ENCODE data around the gene CALCB. TPM values are rescaled to one million over a fixed set of nuclear protein-coding genes. Genes with fewer than 3 reads are reported as not detected.
"Not testable (repeated sequence)": the region's sequence is repeated elsewhere in the genome, so short reads cannot be mapped to it uniquely, and the experiment has no call there.

Gene CALCB, protein sequence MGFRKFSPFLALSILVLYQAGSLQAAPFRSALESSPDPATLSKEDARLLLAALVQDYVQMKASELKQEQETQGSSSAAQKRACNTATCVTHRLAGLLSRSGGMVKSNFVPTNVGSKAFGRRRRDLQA
- polyA plus RNA-seq (ENCODE audit: insufficient read length in 3 of 3) = 1 to 10 TPM; 3.4 to 5.5 (median 5.0) TPM
- long read RNA-seq, donor 1, partial matches to known transcripts = 8 of 18 reads
- long read RNA-seq, donor 1, other reads (novel, unspliced or antisense) = 6 of 18 reads
- long read RNA-seq, donor 2, partial matches to known transcripts = 0 of 1 reads
- long read RNA-seq, donor 2, other reads (novel, unspliced or antisense) = 0 of 1 reads
- long read RNA-seq, donor 3, partial matches to known transcripts = 0 of 3 reads
- long read RNA-seq, donor 3, other reads (novel, unspliced or antisense) = 0 of 3 reads
- long read RNA-seq, donor 4, partial matches to known transcripts = 0 of 4 reads
- long read RNA-seq, donor 4, other reads (novel, unspliced or antisense) = 0 of 4 reads
- long read RNA-seq, donor 5 = 0 reads
- long read RNA-seq, donor 6, partial matches to known transcripts = 0 of 8 reads
- long read RNA-seq, donor 6, other reads (novel, unspliced or antisense) = 5 of 8 reads
- long read RNA-seq, donor 7, transcript CALCB-201 (5 exons, 1,070 nt) = major isoform, 5 of 11 reads
- long read RNA-seq, donor 7, partial matches to known transcripts = 6 of 11 reads
- long read RNA-seq, donor 7, other reads (novel, unspliced or antisense) = 0 of 11 reads
- long read RNA-seq, donor 8, transcript CALCB-201 (5 exons, 1,070 nt) = major isoform, 5 of 5 reads
- long read RNA-seq, donor 8, partial matches to known transcripts = 0 of 5 reads
- long read RNA-seq, donor 8, other reads (novel, unspliced or antisense) = 0 of 5 reads
- long read RNA-seq, donor 9, partial matches to known transcripts = 0 of 6 reads
- long read RNA-seq, donor 9, other reads (novel, unspliced or antisense) = 5 of 6 reads
- long read RNA-seq, donor 10, partial matches to known transcripts = 0 of 4 reads
- long read RNA-seq, donor 10, other reads (novel, unspliced or antisense) = 0 of 4 reads
- long read RNA-seq, donor 11, partial matches to known transcripts = 0 of 2 reads
- long read RNA-seq, donor 11, other reads (novel, unspliced or antisense) = 0 of 2 reads
- long read RNA-seq, donor 12, partial matches to known transcripts = 0 of 1 reads
- long read RNA-seq, donor 12, other reads (novel, unspliced or antisense) = 0 of 1 reads
- long read RNA-seq, donor 13 = 0 reads
- long read RNA-seq, donor 14, partial matches to known transcripts = 11 of 13 reads
- long read RNA-seq, donor 14, other reads (novel, unspliced or antisense) = 0 of 13 reads
- long read RNA-seq, donor 15, partial matches to known transcripts = 0 of 2 reads
- long read RNA-seq, donor 15, other reads (novel, unspliced or antisense) = 0 of 2 reads
- long read RNA-seq, donor 16, transcript CALCB-201 (5 exons, 1,070 nt) = major isoform, 8 of 16 reads
- long read RNA-seq, donor 16, partial matches to known transcripts = 8 of 16 reads
- long read RNA-seq, donor 16, other reads (novel, unspliced or antisense) = 0 of 16 reads

DNA sequence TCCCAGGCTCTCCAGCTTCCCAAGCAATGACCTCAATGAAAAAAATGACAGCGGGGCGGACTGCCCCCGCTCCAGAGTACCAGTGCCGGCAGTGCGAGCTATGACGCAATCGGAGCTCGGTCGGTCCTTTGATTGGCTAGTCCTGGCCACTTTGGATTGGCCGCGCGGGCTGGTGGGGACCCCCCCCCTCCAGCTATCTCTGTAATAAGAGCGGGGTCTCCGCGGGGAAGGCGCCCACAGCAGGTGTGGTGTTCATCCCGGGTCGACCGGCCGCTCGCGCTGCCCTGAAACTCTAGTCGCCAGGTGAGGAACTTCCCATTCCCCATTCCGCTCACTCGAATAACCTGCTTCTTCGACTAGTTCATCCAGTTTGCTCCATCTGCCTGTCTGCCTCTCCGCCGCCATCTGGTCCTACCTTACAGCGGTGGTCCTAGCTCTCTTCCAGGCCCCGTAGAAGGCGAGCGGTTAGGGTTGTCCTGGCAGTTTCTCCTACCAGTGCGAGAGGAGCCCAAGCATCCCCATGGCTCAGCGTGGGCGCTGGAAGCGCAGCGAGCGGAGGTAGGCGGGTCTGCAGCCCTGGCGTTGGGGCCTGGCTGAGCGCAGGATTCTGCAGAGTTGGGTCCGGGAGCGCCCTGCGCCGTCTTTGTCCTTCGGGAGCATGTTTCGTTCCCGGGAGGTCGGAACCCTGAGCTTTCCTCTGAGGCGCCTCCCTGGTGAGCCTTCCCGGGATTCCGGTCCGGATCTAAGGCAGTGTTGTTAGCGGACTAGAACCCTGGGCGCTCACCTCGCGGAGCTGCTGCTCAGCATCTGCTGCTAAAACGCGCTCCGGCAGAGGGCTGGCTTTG, at the start of gene CALCB:
TSS of gene CALCB (plus strand) at position 233 of the 845 bp plus-strand sequence. CDS start 1,126 bp downstream, outside the sequence.
- DNase-seq (ENCODE audit: extremely low read depth in 1 of 11, low read depth in 9 of 11, low spot score in 4 of 11) = peak in 10 of 11 donors; percentile 9 to 37 (median 24)

DNA sequence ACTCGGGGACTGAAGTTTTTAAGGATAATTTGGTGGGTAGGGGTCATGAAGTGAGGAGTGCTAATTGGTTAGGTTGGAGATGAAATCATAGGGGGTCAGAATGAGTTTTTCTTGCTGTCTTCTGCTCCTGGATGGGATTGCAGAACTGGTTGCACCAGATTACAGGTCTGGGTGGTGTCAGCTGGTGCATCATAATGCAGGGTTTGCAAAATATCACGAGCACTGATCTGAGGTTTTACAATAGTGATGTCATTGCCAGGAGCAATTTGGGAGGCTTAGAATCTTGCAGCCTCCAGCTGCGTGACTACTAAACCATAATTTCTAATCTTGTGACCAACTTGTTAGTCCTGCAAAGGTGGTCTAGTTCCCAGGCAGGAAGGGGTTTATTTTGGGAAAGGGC, 46.4 kb upstream of the CALCB start:
- DNase-seq (ENCODE audit: extremely low read depth in 1 of 11, low read depth in 9 of 11, low spot score in 4 of 11) = no peak

DNA sequence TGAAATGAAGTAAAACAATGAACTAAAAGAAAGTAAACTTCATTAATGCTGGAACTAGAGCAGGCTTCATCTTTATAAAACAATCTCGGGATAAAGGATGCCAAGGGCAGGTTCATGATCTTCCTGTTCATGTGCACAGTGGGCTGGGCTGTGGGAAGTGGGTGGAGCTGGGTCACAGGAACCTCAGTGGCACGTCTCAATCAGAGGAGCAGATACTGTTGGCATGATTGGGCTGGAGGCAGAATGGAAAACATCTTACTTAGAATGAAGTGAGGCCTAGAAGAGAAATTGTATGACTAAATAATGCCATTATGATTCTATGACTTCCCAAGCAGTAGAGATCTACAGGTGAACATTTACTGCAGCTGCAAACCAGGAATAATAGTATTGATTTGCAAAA, 45.4 kb upstream of the CALCB start:
- DNase-seq (ENCODE audit: extremely low read depth in 1 of 11, low read depth in 9 of 11, low spot score in 4 of 11) = no peak

DNA sequence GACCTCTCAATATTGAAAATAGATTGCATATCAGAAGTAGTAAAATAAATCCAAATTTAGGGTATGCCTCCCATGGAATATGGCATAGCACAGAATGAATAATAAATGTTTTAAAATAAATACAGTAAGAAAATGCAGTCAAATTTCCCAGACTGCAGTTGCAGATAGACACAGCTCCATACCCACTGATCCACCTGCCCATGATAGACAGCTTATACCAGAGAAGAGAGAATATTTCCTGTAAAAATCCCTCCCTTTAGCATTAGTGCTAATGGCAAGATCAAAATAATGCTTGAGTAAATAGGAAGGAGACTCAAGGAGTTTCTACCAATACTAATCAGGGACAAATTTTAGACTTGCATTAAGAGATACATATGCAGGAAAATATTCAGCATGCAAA, 45.0 kb upstream of the CALCB start:
- DNase-seq (ENCODE audit: extremely low read depth in 1 of 11, low read depth in 9 of 11, low spot score in 4 of 11) = no peak

DNA sequence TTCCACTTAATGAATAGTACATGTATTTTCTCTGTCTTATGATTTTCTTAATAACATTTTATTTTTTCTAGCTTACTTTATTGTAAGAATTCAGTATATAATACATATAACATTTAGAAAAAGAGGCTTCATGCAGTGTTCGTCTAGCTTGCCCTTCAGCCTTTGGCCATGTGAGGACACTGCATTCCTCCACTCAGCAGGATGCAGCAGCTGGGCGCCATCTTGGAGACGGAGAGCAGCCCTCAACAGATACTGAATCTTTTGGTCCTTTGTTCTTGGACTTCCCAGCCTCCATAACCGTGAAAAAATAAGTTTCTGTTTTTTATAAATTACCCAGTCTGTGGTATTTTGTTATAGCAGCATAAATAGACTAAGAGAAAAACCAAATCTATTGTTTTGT, 41.4 kb upstream of the CALCB start:
- DNase-seq (ENCODE audit: extremely low read depth in 1 of 11, low read depth in 9 of 11, low spot score in 4 of 11) = not testable (repeated sequence)

DNA sequence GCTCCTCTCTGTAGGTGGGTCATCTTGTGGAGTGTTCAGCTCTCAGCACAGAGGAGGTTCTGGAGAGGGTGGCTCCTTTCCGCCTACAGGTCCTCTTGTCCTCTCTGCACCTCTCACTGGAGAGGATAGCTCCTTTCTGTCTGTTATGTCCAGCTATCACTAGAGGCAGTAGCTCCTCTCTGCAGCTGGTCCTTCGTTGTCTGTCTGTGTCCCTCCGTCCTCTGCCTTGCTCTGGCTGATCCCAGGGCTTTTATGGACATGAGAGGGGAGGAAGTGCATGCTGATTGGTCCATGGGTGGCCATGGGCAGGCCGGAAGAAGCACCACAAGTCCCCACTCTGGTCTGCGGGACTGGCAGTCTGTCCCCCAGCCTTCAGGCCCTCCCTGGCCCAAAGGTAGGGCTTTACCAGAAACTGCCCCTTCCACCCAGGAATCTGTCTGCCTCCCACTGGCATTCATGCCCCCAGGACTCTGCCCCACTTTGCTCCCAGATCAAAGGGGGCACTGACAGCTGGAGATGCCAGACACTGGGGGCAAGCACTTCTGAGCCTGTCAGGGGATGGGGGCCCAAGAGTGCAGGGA, 38.6 kb upstream of the CALCB start:
- no peak for DNase-seq (ENCODE audit: extremely low read depth in 1 of 11, low read depth in 9 of 11, low spot score in 4 of 11)

DNA sequence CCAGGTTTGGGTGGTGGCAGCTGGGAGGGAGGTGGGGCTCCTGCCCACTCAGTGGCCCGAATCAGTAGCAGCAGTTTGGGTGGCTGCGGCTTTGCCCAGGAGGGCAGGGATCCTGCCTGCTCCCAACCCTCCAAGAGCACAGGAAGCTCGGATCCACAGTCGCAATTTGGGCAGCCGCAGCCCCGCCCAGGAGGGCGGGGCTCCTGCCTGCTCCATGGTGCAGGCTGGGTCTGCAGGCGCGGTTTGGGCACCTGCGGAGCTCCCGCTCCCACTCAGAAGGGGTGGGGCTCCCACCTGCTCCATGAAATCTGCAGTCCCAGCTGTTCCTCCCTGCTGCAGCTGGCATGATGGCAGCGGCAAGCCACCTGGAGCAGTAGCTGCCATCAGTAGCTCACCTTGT, 38.1 kb upstream of the CALCB start:
- DNase-seq (ENCODE audit: extremely low read depth in 1 of 11, low read depth in 9 of 11, low spot score in 4 of 11) = no peak

DNA sequence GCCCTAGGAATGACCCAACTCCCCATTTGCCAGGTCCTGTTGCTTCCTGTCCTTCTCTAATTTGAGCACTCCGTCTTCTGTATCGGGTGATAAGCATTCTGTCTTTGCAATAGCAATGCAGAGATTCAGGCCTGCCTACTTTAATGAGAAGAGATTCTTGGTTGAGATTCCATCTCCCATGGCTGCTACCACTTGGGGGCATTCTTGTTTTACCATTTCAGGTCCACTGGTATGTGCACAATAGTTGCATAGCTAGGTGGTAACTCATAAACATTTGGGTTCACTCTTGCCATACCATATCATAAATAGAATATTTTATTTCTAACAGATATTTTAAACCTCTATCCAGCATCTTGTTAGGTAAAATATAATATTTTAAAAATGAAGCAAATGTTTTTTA, 34.4 kb upstream of the CALCB start:
- no peak for DNase-seq (ENCODE audit: extremely low read depth in 1 of 11, low read depth in 9 of 11, low spot score in 4 of 11)

DNA sequence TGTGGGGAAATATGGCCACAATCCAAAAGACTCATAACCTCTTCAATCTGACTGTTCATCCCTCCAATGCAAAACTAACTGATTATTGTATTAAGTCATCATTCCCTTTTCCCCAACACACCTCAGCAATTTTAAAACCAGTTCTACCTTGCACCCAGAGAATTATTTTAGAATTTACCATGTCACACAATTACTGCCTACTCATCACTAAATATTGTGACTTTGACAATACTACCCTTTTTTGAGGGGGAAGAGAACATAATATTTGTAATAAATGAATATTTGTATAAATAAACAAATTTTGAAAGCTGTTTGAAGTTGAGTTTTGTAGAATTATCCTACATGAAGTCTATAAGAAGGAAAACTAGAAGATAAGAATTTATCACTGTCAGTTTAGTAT, 28.2 kb upstream of the CALCB start:
- DNase-seq (ENCODE audit: extremely low read depth in 1 of 11, low read depth in 9 of 11, low spot score in 4 of 11) = no peak

DNA sequence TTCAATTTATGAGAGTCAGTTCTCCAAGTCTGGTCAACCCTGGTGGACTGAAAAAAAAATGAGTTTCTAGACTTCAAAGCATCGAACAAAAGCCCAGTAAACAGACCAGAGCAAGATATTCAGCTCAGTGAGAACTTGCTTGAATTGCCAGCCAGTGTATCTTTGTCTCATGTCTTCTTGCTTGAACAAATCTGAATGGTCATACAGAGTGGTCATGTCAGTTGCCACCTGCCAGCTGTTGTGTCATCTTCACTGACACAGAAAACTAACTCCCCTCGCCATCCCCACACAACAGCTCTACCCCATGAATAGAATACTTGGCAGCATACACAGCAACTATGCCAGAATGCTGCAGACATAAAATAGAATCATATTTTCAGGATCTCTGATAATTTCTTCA, 27.5 kb upstream of the CALCB start:
- DNase-seq (ENCODE audit: extremely low read depth in 1 of 11, low read depth in 9 of 11, low spot score in 4 of 11) = no peak

DNA sequence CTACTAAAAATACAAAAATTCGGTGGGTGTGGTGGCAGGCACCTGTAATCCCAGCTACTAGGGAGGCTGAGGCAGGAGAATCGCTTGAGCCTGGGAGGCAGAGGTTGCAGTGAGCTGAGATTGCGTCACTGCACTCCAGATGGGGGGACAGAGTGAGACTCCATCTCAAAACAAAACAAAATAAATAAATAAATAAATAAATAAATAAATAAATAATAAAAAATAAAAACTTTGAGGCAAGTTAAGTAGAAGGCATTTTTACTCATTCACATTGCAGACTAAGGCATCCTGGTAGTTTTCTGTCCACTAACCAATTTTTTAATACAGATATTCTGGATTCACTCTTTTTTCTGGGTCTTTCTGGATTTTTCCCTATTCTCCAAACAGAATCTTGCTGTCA, 26.7 kb upstream of the CALCB start:
- not testable (repeated sequence) for DNase-seq (ENCODE audit: extremely low read depth in 1 of 11, low read depth in 9 of 11, low spot score in 4 of 11)

DNA sequence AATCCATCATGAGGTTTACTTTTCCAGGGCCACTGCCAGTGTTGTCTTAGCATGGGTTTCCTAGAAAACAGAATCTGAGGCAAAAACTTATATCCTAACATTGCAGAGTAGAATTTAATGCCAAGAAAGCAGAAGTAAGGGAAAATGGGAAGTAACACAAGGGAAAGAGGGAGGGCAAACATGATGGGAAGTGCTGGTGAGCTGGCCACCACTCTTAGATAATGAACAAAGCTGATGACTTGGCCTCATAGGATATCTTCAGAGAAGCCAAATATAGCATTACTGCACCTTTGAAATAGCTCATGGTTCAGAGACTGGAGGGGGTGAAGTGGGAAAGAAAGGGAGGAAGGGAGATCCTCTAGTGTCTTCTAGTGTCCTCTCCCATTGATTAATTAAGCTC, 24.8 kb upstream of the CALCB start:
- DNase-seq (ENCODE audit: extremely low read depth in 1 of 11, low read depth in 9 of 11, low spot score in 4 of 11) = no peak

DNA sequence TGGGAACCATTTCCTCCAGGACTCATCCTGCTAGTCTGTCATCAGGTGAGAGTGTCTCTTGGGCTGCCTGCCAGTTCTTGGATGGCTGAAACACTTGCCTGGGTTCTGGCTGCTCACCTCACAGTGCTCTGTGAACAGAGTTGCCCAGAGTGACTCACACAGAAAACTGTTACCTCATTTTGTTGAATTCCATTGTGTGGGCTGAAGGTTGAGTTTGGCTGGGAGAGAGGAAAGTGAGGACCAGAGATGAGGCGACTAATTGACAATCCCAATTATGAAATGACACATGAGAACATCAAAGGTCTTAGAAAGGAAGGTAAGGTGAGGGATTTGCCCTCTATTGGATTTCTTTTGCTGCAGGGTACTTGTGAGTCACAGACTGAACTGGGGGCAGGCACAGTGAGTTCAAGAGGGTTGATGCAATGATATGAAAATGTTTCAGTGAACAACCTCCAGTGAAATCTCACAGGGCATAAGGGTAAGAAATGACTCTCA, 20.2 kb upstream of the CALCB start:
- no peak for DNase-seq (ENCODE audit: extremely low read depth in 1 of 11, low read depth in 9 of 11, low spot score in 4 of 11)

DNA sequence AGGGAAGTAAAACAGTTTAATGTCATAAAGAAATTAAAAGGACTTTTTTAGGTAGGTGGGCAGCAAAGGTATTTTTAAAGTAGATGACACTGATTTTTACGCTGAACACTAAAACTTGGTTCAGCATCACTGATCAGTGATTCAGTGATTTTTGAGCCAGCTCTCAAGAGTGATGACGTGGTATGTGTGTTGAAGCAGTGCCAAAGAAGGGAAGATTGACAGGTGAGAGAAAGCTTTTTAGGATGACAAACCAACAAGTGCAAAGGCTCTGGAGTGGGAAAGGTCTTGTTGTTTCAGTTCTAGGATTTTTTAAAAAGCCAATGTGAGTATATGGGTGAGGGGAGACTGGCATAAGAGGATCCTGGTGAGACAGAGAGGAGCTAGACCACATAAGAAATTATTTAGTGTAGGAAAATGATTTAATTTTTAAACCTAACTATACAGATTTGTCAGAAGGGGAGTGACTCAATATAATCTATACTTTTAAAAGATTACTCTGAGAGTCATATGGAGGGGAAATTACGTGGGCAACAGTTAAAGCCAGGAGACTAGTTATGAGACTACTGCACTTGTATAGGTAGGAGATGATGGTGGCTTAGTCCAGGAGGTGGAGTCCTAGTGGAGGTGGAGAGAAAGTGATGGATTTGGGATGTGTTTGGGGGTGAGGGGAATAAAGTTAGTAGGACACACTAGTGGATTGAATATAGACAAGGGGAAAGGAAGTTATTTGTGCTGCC, 17.6 kb upstream of the CALCB start:
- DNase-seq (ENCODE audit: extremely low read depth in 1 of 11, low read depth in 9 of 11, low spot score in 4 of 11) = no peak

DNA sequence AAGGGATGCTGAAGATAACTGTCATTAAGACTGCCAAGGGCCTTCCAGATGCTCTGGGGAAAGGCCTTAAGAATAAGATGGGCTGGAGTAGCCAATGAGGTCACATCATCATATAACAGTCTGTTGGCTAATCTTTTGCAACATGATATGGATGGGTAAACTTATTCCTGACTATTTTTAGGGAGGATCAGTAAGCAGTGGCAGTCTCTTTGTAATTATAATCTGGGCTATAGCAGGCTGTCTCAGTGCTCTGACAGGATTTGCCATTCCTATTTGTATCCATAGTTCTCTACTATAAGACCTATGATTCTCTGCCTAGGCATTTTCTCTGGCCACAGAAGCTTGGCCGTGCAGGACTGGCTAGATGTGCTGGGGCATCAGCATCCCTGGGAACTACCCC, 16.1 kb upstream of the CALCB start:
- no peak for DNase-seq (ENCODE audit: extremely low read depth in 1 of 11, low read depth in 9 of 11, low spot score in 4 of 11)

DNA sequence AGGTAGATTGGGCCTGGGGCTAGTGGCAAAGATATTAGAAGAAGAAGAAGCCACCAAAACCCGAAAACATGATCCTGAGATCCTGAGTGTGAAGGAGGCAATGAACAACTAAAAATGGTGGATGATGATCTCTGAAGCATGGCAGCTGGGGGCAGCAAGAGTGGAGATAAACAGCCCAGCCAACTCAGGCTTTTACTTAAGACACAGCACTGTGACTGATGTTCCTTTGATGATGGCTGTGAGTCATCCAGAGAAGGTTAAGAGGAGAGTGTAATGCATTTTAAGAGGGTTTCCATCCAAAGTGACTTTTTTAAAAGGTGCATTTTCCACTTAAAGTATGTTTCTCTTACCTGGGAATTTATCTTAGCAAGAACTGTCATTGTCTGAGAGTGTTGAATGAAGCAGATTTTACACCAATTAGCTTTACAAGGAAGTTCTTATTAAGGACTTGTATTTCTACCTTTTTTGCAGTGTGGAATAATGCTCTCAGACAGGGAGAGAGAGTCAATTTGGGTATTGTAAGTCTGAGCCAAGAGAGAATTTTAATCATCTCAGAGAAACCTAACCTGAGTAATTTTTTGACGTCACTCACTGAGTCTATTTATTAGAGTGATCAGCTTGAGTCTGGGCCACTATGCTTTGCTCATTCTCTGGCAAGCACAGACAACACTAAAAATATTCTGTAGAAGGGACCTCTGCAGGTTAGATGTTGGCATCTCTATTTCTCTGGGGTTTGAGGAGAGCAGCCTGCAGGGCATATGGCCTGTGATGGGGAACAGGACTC, 14.1 kb upstream of the CALCB start:
- DNase-seq (ENCODE audit: extremely low read depth in 1 of 11, low read depth in 9 of 11, low spot score in 4 of 11) = no peak
